SK-N-SH (cell line): ENCODE measurements around the gene NACC1.

Source experiments
- CTCF ChIP-seq: fragments of 200-600 bp; sonication (generic); IDR thresholded peaks from 2 replicates; pipeline ENCODE4 v1.6.1; 2017; ENCODE audit warnings: antibody characterized with exemption, mild to moderate bottlenecking, moderate library complexity
- EP300 ChIP-seq, 2 experiments: IDR thresholded peaks; 2 replicates each; pipeline versions ENCODE4 v1.4.0 to v1.6.1; 2012; ENCODE audit warnings: borderline replicate concordance in 1 of 2, low read depth in 1 of 2, low read length in 1 of 2
- EZH2phosphoT487 ChIP-seq: fragments of 200-600 bp; sonication (generic); IDR thresholded peaks from 2 replicates; pipeline ENCODE4 v1.6.1; 2017; ENCODE audit warnings: low read depth, mixed run types, mild to moderate bottlenecking, antibody characterized with exemption, moderate library complexity, borderline replicate concordance
- GABPA ChIP-seq: IDR thresholded peaks from 2 replicates; pipeline ENCODE4 v1.4.0; 2012; ENCODE audit warnings: low read depth, mild to moderate bottlenecking
- GATA2 ChIP-seq: sonication (generic); formaldehyde crosslinking; IDR thresholded peaks from 2 replicates; pipeline ENCODE4 v1.5.0; 2020; ENCODE audit warnings: mild to moderate bottlenecking, missing genetic modification reagents
- MAX ChIP-seq: IDR thresholded peaks from 2 replicates; pipeline ENCODE4 v1.4.0; 2012; ENCODE audit warnings: low read depth
- NRF1 ChIP-seq: IDR thresholded peaks from 2 replicates; pipeline ENCODE4 v1.6.1; 2012; ENCODE audit warnings: low read depth, mild to moderate bottlenecking, low read length
- POLR2AphosphoS5 ChIP-seq: IDR thresholded peaks from 2 replicates; pipeline ENCODE4 v1.6.1; 2012; ENCODE audit warnings: low read depth, low read length
- REST ChIP-seq: IDR thresholded peaks from 2 replicates; pipeline ENCODE4 v1.6.1; 2012; ENCODE audit warnings: mild to moderate bottlenecking, low read depth, low read length, moderate library complexity
- RFX5 ChIP-seq: IDR thresholded peaks from 2 replicates; pipeline ENCODE4 v1.6.1; 2012; ENCODE audit warnings: mild to moderate bottlenecking, improper control_type of control experiment, low read length
- TCF12 ChIP-seq: IDR thresholded peaks from 2 replicates; pipeline ENCODE4 v1.4.0; 2012
- USF1 ChIP-seq: IDR thresholded peaks from 2 replicates; pipeline ENCODE4 v1.4.0; 2012; ENCODE audit warnings: low read depth, borderline replicate concordance

GRCh38 chr19:13159713-13160112, 41.6 kb downstream of the NACC1 start:
- no peak for TF ChIP-seq RFX5
- no peak for TF ChIP-seq CTCF
- no peak for TF ChIP-seq REST
- TF ChIP-seq NRF1 = no peak
- TF ChIP-seq TCF12 = no peak
- no peak for TF ChIP-seq POLR2AphosphoS5
- TF ChIP-seq USF1 = no peak
- no peak for TF ChIP-seq MAX
- no peak for TF ChIP-seq EZH2phosphoT487
- no peak for TF ChIP-seq EP300 (IDR thresholded peaks at IDR 0.05; ENCODE audit: borderline replicate concordance in 1 of 2, low read depth in 1 of 2, low read length in 1 of 2)
- no peak for TF ChIP-seq GABPA
- no peak for TF ChIP-seq GATA2
